Activated naive CD8-positive, alpha-beta T cell (primary cell): Measurements from ENCODE around the gene ELP5.

Source experiments
- H3K27ac Mint-ChIP-seq: one replicate; pipeline ENCODE4 v1.8.0; 2021; ENCODE audit warnings: mixed read lengths
- H3K27me3 Mint-ChIP-seq: one replicate; pipeline ENCODE4 v1.8.0; 2021; ENCODE audit warnings: mixed read lengths
- H3K36me3 Mint-ChIP-seq: one replicate; pipeline ENCODE4 v1.8.0; 2021; ENCODE audit warnings: mixed read lengths
- H3K4me1 Mint-ChIP-seq: one replicate; pipeline ENCODE4 v1.8.0; 2021; ENCODE audit warnings: low read depth, mixed read lengths
- H3K4me3 Mint-ChIP-seq: one replicate; pipeline ENCODE4 v1.8.0; 2021; ENCODE audit warnings: mild to moderate bottlenecking, mixed read lengths
- H3K9me3 Mint-ChIP-seq: one replicate; pipeline ENCODE4 v1.8.0; 2021; ENCODE audit warnings: low read depth, mixed read lengths

Gene ELP5

DNA sequence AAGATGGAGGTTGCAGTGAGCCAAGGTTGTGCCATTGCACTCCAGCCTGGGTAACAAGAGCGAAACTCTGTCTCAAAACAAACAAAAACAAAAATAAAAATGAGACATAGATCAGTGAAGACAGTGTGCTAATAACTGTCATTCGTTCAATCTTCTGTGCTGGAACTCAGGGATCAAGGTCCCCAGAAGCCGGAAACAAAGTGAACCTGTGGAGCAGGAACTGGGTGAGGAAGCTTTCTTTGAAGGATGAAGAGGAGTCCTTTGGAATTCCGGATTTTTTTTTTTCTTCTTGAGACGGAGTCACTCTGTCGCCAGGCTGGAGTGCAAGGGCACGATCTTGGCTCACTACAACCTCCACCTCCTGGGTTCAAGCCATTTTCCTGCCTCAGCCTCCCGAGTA, 27.4 kb downstream of the ELP5 start:
- Mint-ChIP-seq H3K27me3 (peaks cover 7% of the 10 kb centered on the region), H3K4me3 (no peak overlapping the region), H3K36me3 (no peaks in the 10 kb centered on the region), H3K4me1 (peaks cover 10% of the 10 kb centered on the region), H3K9me3 (no peaks in the 10 kb centered on the region), H3K27ac (no peak overlapping the region)

- Mint-ChIP-seq H3K27me3 (peaks cover 7% of the 10 kb centered on the region), H3K36me3 (no peaks in the 10 kb centered on the region), H3K4me3 (peak overlapping the region; percentile 81), H3K27ac (peak overlapping the region; percentile 80), H3K9me3 (no peaks in the 10 kb centered on the region), H3K4me1 (peaks cover 10% of the 10 kb centered on the region)
These were observed 28.6 kb downstream of the ELP5 start for GRCh38 chr17:7280519-7281073.

DNA sequence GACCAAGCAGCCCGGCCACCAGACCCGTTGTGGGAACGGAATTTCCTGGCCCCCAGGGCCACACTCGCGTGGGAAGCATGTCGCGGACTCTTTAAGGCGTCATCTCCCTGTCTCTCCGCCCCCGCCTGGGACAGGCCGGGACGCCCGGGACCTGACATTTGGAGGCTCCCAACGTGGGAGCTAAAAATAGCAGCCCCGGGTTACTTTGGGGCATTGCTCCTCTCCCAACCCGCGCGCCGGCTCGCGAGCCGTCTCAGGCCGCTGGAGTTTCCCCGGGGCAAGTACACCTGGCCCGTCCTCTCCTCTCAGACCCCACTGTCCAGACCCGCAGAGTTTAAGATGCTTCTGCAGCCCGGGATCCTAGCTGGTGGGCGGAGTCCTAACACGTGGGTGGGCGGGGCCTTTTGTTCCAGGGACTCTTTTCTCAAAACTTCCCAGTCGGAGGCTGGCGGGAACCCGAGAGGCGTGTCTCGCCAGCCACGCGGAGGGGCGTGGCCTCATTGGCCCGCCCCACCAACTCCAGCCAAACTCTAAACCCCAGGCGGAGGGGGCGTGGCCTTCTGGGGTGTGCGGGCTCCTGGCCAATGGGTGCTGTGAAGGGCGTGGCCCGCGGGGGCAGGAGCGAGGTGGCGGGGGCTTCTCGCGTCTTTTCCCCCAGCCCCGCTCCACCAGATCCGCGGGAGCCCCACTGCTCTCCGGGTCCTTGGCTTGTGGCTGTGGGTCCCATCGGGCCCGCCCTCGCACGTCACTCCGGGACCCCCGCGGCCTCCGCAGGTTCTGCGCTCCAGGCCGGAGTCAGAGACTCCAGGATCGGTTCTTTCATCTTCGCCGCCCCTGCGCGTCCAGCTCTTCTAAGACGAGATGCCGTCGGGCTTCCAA, 29.3 kb downstream of the ELP5 start, which contains the start of gene SLC2A4:
Gene SLC2A4 (plus strand): TSS at position 645 of the 879 bp plus-strand sequence. CDS start 217 bp downstream, at position 862.
- peaks cover 10% of the 10 kb centered on the region for H3K4me1 Mint-ChIP-seq
- H3K4me3 Mint-ChIP-seq: peak within 1 kb of the TSS; percentile 81
- H3K36me3 Mint-ChIP-seq: no peaks in the 10 kb centered on the region
- no peaks in the 10 kb centered on the region for H3K9me3 Mint-ChIP-seq
- H3K27me3 Mint-ChIP-seq: peaks cover 7% of the 10 kb centered on the region
- H3K27ac Mint-ChIP-seq: peak within 1 kb of the TSS; percentile 80

- Mint-ChIP-seq H3K27me3 (peaks cover 7% of the 10 kb centered on the region), H3K4me3 (peak overlapping the region; percentile 81), H3K9me3 (no peaks in the 10 kb centered on the region), H3K36me3 (no peaks in the 10 kb centered on the region), H3K27ac (no peak overlapping the region), H3K4me1 (peaks cover 10% of the 10 kb centered on the region)
These were observed 30.1 kb downstream of the ELP5 start for GRCh38 chr17:7281953-7282751.

DNA sequence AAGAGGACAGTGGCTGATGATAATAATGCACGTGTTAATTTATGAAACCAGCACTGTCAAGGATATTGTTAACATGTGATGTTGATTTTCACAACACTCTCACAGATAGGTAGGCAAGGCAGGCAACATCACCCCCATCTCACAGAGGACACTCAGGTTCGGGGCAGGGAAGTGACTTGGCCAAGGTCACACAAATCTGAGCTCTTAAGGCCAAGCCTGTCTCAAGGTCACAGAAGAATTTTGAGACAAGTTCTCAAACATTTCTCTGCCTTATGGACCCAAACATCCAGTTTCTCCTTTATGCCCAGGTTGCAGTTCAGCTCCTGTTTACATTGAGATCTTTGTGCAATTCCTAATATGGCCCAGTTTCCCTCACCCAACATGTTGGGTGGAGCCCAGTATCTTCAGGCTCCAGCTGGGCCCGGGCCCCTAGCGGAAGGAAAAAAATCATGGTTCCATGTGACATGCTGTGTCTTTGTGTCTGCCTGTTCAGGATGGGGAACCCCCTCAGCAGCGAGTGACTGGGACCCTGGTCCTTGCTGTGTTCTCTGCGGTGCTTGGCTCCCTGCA, 30.8 kb downstream of the ELP5 start:
- Mint-ChIP-seq H3K4me3 (peak overlapping the region; percentile 64), H3K36me3 (no peaks in the 10 kb centered on the region), H3K4me1 (peaks cover 10% of the 10 kb centered on the region), H3K9me3 (no peaks in the 10 kb centered on the region), H3K27ac (no peak overlapping the region), H3K27me3 (peaks cover 7% of the 10 kb centered on the region)

GRCh38 chr17:7283471-7284216, 31.6 kb downstream of the ELP5 start:
- Mint-ChIP-seq H3K27me3 (peaks cover 7% of the 10 kb centered on the region), H3K4me3 (no peak overlapping the region), H3K9me3 (no peaks in the 10 kb centered on the region), H3K36me3 (no peaks in the 10 kb centered on the region), H3K4me1 (peaks cover 10% of the 10 kb centered on the region), H3K27ac (no peak overlapping the region)

DNA sequence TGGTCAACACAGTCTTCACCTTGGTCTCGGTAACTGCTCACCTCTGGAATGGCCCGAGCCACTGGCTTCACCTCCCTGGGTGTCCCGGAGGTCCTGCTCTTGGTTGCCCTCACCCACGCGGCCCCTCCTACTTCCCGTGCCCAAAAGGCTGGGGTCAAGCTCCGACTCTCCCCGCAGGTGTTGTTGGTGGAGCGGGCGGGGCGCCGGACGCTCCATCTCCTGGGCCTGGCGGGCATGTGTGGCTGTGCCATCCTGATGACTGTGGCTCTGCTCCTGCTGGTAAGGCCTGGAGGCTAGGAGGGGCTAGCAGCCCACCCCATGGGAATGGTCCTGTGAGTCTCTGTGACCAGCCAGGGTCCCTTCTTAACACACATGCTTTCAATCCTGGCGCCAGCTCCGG, 32.9 kb downstream of the ELP5 start:
- H3K27ac Mint-ChIP-seq: no peak overlapping the region

GRCh38 chr17:7285679-7286078, 33.7 kb downstream of the ELP5 start:
- no peaks in the 10 kb centered on the region for H3K36me3 Mint-ChIP-seq
- H3K4me1 Mint-ChIP-seq: peaks cover 9% of the 10 kb centered on the region
- H3K4me3 Mint-ChIP-seq: no peak overlapping the region
- H3K9me3 Mint-ChIP-seq: no peaks in the 10 kb centered on the region
- no peak overlapping the region for H3K27ac Mint-ChIP-seq
- H3K27me3 Mint-ChIP-seq: peaks cover 7% of the 10 kb centered on the region

More for the DNA sequence above, 32.9 kb downstream of the ELP5 start:
- Mint-ChIP-seq H3K27me3 (peaks cover 7% of the 10 kb centered on the region), H3K9me3 (no peaks in the 10 kb centered on the region), H3K4me3 (no peak overlapping the region), H3K36me3 (no peaks in the 10 kb centered on the region), H3K4me1 (peaks cover 10% of the 10 kb centered on the region)

DNA sequence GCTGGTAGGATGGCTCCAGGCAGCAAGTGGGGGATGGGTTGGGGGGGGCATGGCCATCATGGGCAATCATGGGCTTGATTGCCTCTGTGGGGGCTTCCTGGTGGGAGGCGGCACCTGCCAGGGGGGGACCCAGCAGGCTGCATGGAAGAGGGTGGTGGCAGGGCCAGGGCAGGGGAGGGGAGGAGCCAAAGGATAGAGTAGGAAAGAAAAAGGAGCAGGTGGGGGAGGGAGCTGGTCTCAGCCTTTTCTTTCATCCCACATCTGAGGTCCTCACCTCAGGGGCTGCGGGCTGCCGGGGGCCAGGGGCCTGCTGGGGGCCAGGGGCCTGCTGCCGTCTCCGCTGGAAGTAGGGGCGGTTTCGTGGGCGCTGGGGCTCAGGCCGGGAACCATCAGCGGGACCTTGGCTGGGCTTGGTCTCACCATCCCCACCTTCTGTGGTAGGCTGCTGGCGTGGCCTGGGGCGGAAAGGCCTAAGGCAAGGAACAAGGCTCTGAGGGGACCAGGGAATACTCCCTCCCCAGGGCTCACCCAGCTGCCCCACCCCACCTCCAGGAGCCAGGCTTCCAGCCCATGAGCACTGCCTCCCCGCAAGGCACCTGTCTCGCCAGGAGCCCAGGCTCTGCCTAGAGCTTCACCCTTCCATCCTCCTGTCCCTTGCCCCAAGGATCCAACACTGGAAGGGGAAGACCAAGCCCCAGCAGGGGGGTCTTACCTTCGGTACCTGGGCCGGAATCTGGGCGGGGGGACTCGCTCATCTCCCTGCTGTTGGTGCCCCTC, 37.4 kb downstream of the ELP5 start:
- Mint-ChIP-seq H3K27ac (no peak overlapping the region), H3K36me3 (no peaks in the 10 kb centered on the region), H3K27me3 (no peaks in the 10 kb centered on the region), H3K4me3 (no peak overlapping the region), H3K4me1 (peaks cover 9% of the 10 kb centered on the region), H3K9me3 (no peaks in the 10 kb centered on the region)

GRCh38 chr17:7290166-7290565, 38.2 kb downstream of the ELP5 start:
- Mint-ChIP-seq H3K4me3 (no peak overlapping the region), H3K9me3 (no peaks in the 10 kb centered on the region), H3K27me3 (peaks cover under 1% of the 10 kb centered on the region), H3K36me3 (no peaks in the 10 kb centered on the region), H3K27ac (no peak overlapping the region), H3K4me1 (peaks cover 12% of the 10 kb centered on the region)

- Mint-ChIP-seq H3K4me3 (no peak overlapping the region), H3K27me3 (peaks cover 3% of the 10 kb centered on the region), H3K27ac (no peak overlapping the region), H3K36me3 (no peaks in the 10 kb centered on the region), H3K4me1 (peaks cover 15% of the 10 kb centered on the region), H3K9me3 (no peaks in the 10 kb centered on the region)
These were observed 38.7 kb downstream of the ELP5 start for GRCh38 chr17:7290685-7291084.

DNA sequence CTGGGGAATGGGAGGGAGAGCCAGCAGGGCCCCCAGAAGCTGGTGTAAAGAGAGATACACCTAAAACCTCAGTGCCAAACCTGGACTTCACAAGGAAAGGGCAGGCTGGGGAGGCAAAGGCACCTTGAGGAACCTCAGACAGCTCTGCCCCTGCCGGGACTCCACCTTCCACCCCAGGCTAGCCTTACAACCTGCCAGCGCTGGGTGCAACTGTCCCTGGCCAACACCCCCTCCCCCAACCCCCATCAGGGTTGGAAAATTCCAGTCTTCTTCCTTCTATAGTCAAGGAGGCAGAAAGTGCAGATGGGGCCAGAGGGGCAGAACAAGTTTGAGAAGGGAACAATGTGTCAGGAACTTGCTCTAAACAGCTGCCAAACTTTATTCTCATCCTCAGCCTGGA, 40.2 kb downstream of the ELP5 start:
- Mint-ChIP-seq H3K4me3 (no peak overlapping the region), H3K27ac (no peak overlapping the region), H3K4me1 (peaks cover 23% of the 10 kb centered on the region), H3K27me3 (peaks cover 3% of the 10 kb centered on the region), H3K36me3 (no peaks in the 10 kb centered on the region), H3K9me3 (no peaks in the 10 kb centered on the region)

- H3K27ac Mint-ChIP-seq: no peak overlapping the region
- H3K36me3 Mint-ChIP-seq: no peaks in the 10 kb centered on the region
- peaks cover 23% of the 10 kb centered on the region for H3K4me1 Mint-ChIP-seq
- H3K27me3 Mint-ChIP-seq: peaks cover 3% of the 10 kb centered on the region
- H3K9me3 Mint-ChIP-seq: no peaks in the 10 kb centered on the region
- no peak overlapping the region for H3K4me3 Mint-ChIP-seq
These were observed 40.7 kb downstream of the ELP5 start for GRCh38 chr17:7292729-7293128.

GRCh38 chr17:7293159-7293558, 41.1 kb downstream of the ELP5 start:
- Mint-ChIP-seq H3K9me3 (no peaks in the 10 kb centered on the region), H3K27ac (no peak overlapping the region), H3K36me3 (no peaks in the 10 kb centered on the region), H3K4me3 (peak overlapping the region; percentile 59), H3K27me3 (peaks cover 3% of the 10 kb centered on the region), H3K4me1 (peaks cover 23% of the 10 kb centered on the region)
